HepG2 (cell line): ENCODE data around the gene ATRIP. TPM values are rescaled to one million over a fixed set of nuclear protein-coding genes. Genes with fewer than 3 reads are reported as not detected.
A peak's percentile ranks its signal among the peaks of the same experiment; 100 is the strongest.

Source experiments
- BCL6 ChIP-seq: IDR thresholded peaks from 2 replicates; pipeline ENCODE4 v1.6.1; 2016; ENCODE audit warnings: missing genetic modification reagents, missing compliant biosample characterization
- GABPB1 ChIP-seq: IDR thresholded peaks from 2 replicates; pipeline ENCODE4 v1.6.1; 2016; ENCODE audit warnings: mild to moderate bottlenecking, missing genetic modification reagents, moderate library complexity, missing compliant biosample characterization
- GLI4 ChIP-seq: sonication (generic); formaldehyde crosslinking; IDR thresholded peaks from 2 replicates; pipeline ENCODE4 v1.5.1; 2020; ENCODE audit warnings: missing genetic modification reagents, mild to moderate bottlenecking, moderate library complexity, borderline replicate concordance
- MBNL3 ChIP-seq: fragments of 250-450 bp; sonication (Bioruptor Pico); conservative IDR thresholded peaks from 2 replicates; pipeline ENCODE4 v1.8.0; 2022; ENCODE audit warnings: mild to moderate bottlenecking, inconsistent platforms
- MED8 ChIP-seq: sonication (generic); formaldehyde crosslinking; IDR thresholded peaks from 2 replicates; pipeline ENCODE4 v1.8.1; 2023; ENCODE audit warnings: mild to moderate bottlenecking, missing genetic modification reagents; ENCODE audit not compliant: insufficient replicate concordance
- MLLT10 ChIP-seq: sonication (generic); formaldehyde crosslinking; IDR thresholded peaks from 2 replicates; pipeline ENCODE4 v1.4.0; 2020; ENCODE audit warnings: missing genetic modification reagents
- NCOA5 ChIP-seq: sonication (generic); formaldehyde crosslinking; IDR thresholded peaks from 2 replicates; pipeline ENCODE4 v1.4.0; 2020; ENCODE audit warnings: missing genetic modification reagents
- NFATC3 ChIP-seq: sonication (generic); formaldehyde crosslinking; IDR thresholded peaks from 2 replicates; pipeline ENCODE4 v1.5.1; 2020; ENCODE audit warnings: mild to moderate bottlenecking, missing genetic modification reagents
- SMAD1 ChIP-seq: sonication (generic); formaldehyde crosslinking; IDR thresholded peaks from 2 replicates; pipeline ENCODE4 v1.4.0; 2020; ENCODE audit warnings: missing genetic modification reagents, low read depth, mild to moderate bottlenecking, borderline replicate concordance
- SNAPC2 ChIP-seq: sonication (generic); formaldehyde crosslinking; IDR thresholded peaks from 2 replicates; pipeline ENCODE4 v1.8.1; 2022; ENCODE audit warnings: mild to moderate bottlenecking, missing genetic modification reagents
- TBX3 ChIP-seq: fragments of 450-650 bp; IDR thresholded peaks from 2 replicates; pipeline ENCODE4 v1.6.1; 2017; ENCODE audit warnings: antibody characterized with exemption, mild to moderate bottlenecking, inconsistent platforms, borderline replicate concordance
- ZFP82 ChIP-seq: sonication (generic); formaldehyde crosslinking; IDR thresholded peaks from 2 replicates; pipeline ENCODE4 v1.5.1; 2020; ENCODE audit warnings: mild to moderate bottlenecking, missing genetic modification reagents, borderline replicate concordance
- ZNF251 ChIP-seq: sonication (generic); formaldehyde crosslinking; IDR thresholded peaks from 2 replicates; pipeline ENCODE4 v1.9.0; 2021; ENCODE audit warnings: mild to moderate bottlenecking, missing genetic modification reagents
- ZNF564 ChIP-seq: sonication (generic); formaldehyde crosslinking; IDR thresholded peaks from 2 replicates; pipeline ENCODE4 v1.8.1; 2023; ENCODE audit warnings: mild to moderate bottlenecking, missing genetic modification reagents
- ZNF660 ChIP-seq: sonication (generic); formaldehyde crosslinking; IDR thresholded peaks from 2 replicates; pipeline ENCODE4 v1.5.1; 2020; ENCODE audit warnings: mild to moderate bottlenecking, low read depth, missing genetic modification reagents, borderline replicate concordance
- ZNF713 ChIP-seq: sonication (generic); formaldehyde crosslinking; IDR thresholded peaks from 2 replicates; pipeline ENCODE4 v1.4.0; 2020; ENCODE audit warnings: mild to moderate bottlenecking, missing genetic modification reagents
- ZNF761 ChIP-seq: sonication (generic); formaldehyde crosslinking; conservative IDR thresholded peaks from 2 replicates; pipeline ENCODE4 v1.4.0; 2020; ENCODE audit warnings: mild to moderate bottlenecking, missing genetic modification reagents
- ZNF841 ChIP-seq: sonication (generic); formaldehyde crosslinking; IDR thresholded peaks from 2 replicates; pipeline ENCODE4 v1.8.1; 2023; ENCODE audit warnings: missing genetic modification reagents, borderline replicate concordance
- ZSCAN9 ChIP-seq: IDR thresholded peaks from 2 replicates; pipeline ENCODE4 v1.6.1; 2016; ENCODE audit warnings: borderline replicate concordance
- polyA plus RNA-seq, 8 experiments: library from polyadenylated mRNA; depleted of rRNA in 3 of 8; stranded (reverse) in 7 of 8; unstranded in 1 of 8; fragments of >200 nt; fragmentation: Illumina TruSeq in 4 of 8; extraction: Trizol in 4 of 8; gene quantifications; 2 replicates each; pipeline versions ENCODE4 v1.2.1 to v1.2.3, GENCODE V29; 2011 to 2016; ENCODE audit warnings: low read depth in 4 of 8, missing spikeins in 1 of 8, mixed read lengths in 1 of 8; ENCODE audit not compliant: insufficient read depth in 1 of 8
- total RNA-seq, 5 experiments: library from RNA; depleted of rRNA; stranded (reverse); fragments of >200 nt; fragmentation: Illumina TruSeq; extraction: Trizol; gene quantifications; 2 replicates each; pipeline ENCODE4 v1.2.3, GENCODE V29; 2016; ENCODE audit warnings: low read depth in 1 of 5
- TF ChIP-seq, protein P1 (sequence below): sonication (generic); formaldehyde crosslinking; IDR thresholded peaks from 2 replicates; pipeline ENCODE4 v1.4.0; 2020; ENCODE audit warnings: mild to moderate bottlenecking, missing genetic modification reagents, borderline replicate concordance
- TF ChIP-seq, protein P2 (sequence below): sonication (generic); formaldehyde crosslinking; IDR thresholded peaks from 2 replicates; pipeline ENCODE4 v1.4.0; 2020; ENCODE audit warnings: mild to moderate bottlenecking, missing genetic modification reagents
- TF ChIP-seq, protein P3 (sequence below): sonication (generic); formaldehyde crosslinking; IDR thresholded peaks from 2 replicates; pipeline ENCODE4 v1.5.0; 2020; ENCODE audit warnings: mild to moderate bottlenecking, missing genetic modification reagents, borderline replicate concordance

Gene ATRIP
- total and polyA plus RNA-seq, 2 of the 13 experiments (the other 11 are each of a cell fraction or from before 2014, with no cell fraction given): 5.1 to 12.5 TPM

DNA sequence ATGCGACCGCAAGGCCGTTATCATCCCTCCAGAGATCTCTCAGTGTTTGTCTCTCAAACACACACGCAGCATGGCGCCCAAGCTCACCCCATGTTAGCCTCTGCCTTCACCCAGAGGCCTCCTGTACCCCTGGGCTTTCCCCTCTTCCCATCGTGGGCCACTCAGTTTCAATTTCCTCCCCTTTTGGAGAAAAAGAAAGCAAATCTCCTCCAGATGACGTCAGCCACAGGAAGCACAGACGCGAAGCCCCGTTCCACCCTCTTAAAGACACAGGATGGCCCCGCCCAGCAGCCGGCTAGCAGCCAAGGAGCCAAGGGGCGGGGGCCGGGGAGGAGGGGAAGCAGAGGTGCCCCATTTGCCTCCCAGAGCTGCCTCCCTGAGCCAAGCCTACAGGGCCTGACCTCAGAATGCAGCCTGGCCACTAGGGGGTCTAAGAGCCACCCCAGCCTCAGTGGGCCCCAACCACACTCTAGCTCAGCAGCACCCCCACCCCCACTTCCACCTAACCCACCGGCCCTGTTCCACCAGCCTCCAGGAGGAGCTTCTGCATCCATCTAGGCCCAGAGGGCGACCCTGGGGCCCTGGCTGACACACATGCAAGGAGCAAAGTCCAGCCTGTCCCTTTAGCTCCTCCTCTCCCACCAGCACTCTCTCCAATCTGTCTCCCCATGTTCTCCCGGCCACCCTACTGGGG is 26.5 kb downstream of the ATRIP start (continued):
- TF ChIP-seq, protein P1, sequence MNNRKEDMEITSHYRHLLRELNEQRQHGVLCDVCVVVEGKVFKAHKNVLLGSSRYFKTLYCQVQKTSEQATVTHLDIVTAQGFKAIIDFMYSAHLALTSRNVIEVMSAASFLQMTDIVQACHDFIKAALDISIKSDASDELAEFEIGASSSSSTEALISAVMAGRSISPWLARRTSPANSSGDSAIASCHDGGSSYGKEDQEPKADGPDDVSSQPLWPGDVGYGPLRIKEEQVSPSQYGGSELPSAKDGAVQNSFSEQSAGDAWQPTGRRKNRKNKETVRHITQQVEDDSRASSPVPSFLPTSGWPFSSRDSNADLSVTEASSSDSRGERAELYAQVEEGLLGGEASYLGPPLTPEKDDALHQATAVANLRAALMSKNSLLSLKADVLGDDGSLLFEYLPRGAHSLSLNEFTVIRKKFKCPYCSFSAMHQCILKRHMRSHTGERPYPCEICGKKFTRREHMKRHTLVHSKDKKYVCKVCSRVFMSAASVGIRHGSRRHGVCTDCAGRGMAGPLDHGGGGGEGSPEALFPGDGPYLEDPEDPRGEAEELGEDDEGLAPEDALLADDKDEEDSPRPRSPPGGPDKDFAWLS (CRISPR knock-in tag): no peak
- TF ChIP-seq SNAPC2 (peak; percentile 20; the same call in 1 of the 2 replicates), NCOA5 (CRISPR knock-in tag) (no peak), ZNF713 (CRISPR knock-in tag) (no peak), GLI4 (CRISPR knock-in tag) (no peak), ZFP82 (no peak), GABPB1 (CRISPR knock-in tag) (peak; percentile 71), ZNF564 (CRISPR knock-in tag) (peak; percentile 65; the same call in 1 of the 2 replicates), MBNL3 (CRISPR knock-in tag) (no peak), ZNF761 (CRISPR knock-in tag) (no peak), ZNF841 (CRISPR knock-in tag) (no peak), ZNF660 (CRISPR knock-in tag) (no peak), MLLT10 (CRISPR knock-in tag) (no peak), ZSCAN9 (CRISPR knock-in tag) (no peak), TBX3 (peak; percentile 2; the same call in 1 of the 2 replicates), NFATC3 (CRISPR knock-in tag) (no peak), MED8 (no peak), SMAD1 (0 out of 2 replicates have a peak, but pooled peaks have one; percentile 81), ZNF251 (CRISPR knock-in tag) (no peak), BCL6 (CRISPR knock-in tag) (peak; percentile 24; the same call in 1 of the 2 replicates)
- TF ChIP-seq, protein P2, sequence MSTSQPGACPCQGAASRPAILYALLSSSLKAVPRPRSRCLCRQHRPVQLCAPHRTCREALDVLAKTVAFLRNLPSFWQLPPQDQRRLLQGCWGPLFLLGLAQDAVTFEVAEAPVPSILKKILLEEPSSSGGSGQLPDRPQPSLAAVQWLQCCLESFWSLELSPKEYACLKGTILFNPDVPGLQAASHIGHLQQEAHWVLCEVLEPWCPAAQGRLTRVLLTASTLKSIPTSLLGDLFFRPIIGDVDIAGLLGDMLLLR (CRISPR knock-in tag): no peak
- TF ChIP-seq, protein P3, sequence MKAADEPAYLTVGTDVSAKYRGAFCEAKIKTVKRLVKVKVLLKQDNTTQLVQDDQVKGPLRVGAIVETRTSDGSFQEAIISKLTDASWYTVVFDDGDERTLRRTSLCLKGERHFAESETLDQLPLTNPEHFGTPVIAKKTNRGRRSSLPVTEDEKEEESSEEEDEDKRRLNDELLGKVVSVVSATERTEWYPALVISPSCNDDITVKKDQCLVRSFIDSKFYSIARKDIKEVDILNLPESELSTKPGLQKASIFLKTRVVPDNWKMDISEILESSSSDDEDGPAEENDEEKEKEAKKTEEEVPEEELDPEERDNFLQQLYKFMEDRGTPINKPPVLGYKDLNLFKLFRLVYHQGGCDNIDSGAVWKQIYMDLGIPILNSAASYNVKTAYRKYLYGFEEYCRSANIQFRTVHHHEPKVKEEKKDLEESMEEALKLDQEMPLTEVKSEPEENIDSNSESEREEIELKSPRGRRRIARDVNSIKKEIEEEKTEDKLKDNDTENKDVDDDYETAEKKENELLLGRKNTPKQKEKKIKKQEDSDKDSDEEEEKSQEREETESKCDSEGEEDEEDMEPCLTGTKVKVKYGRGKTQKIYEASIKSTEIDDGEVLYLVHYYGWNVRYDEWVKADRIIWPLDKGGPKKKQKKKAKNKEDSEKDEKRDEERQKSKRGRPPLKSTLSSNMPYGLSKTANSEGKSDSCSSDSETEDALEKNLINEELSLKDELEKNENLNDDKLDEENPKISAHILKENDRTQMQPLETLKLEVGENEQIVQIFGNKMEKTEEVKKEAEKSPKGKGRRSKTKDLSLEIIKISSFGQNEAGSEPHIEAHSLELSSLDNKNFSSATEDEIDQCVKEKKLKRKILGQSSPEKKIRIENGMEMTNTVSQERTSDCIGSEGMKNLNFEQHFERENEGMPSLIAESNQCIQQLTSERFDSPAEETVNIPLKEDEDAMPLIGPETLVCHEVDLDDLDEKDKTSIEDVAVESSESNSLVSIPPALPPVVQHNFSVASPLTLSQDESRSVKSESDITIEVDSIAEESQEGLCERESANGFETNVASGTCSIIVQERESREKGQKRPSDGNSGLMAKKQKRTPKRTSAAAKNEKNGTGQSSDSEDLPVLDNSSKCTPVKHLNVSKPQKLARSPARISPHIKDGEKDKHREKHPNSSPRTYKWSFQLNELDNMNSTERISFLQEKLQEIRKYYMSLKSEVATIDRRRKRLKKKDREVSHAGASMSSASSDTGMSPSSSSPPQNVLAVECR (CRISPR knock-in tag): peak; percentile 68
